Measurements from ENCODE around the gene POU4F3.
"Not testable (repeated sequence)": the region's sequence is repeated elsewhere in the genome, so short reads cannot be mapped to it uniquely, and the experiment has no call there.

POU4F3 gene

DNA sequence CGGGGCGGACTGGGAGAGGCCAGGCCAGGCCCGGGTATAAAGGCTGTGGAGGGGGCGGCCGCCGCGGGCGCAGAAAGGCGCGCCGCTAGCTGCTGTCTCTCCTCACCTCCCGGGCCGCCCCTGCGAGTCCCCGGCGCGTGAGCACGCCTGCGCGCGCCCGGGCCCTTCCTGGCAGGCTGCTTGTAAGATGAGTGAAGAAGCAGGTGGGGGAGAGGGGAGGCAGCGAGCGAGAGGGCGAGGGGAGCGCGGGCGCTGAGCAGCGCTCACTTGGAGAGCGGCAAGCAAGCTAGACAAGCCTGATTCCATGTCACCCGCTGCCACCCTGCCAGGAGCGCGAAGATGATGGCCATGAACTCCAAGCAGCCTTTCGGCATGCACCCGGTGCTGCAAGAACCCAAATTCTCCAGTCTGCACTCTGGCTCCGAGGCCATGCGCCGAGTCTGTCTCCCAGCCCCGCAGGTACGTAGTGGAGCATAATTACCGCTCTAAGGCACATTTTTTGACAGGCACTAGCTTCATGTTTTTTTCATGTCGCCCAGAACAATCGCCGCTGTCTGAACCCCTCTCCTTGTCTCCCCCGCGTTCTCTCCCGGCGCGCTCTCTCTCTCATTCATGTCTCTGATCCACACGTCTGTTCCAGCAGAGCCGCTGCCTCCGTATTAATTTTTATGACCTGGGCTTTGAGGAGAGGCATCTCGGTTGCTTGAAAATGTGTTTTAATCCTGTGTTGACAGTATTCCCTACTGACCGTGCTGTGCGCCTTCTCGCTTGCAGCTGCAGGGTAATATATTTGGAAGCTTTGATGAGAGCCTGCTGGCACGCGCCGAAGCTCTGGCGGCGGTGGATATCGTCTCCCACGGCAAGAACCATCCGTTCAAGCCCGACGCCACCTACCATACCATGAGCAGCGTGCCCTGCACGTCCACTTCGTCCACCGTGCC, at the start of gene POU4F3:
Gene POU4F3 (plus strand): TSS at position 66 of the 941 bp plus-strand sequence. CDS start 274 bp downstream, at position 340.
- peak; percentile 47 for DNase-seq

DNA sequence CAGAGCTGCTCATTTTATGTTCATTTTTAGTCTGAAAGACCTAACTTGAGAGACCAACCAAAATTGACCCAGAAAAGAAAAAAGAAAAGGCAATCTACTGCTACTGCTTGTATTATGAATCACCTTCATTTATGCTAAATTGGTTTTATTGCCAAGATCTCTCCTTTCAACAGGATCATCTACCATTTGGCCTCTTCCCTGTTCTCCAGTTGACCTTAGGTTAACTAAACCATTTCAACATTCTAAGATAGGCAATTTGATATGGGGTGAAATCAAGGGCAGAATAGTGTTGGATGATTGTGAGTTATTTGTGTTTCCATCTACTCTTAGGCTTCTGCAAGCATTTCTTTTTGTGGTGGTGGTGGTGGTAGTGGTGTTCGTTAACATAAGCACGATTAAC, 48.3 kb upstream of the POU4F3 start:
- no peak for DNase-seq

GRCh38 chr5:146291421-146292074, 47.1 kb upstream of the POU4F3 start:
- peak; percentile 34 for DNase-seq

- DNase-seq: no peak
These were observed 42.4 kb upstream of the POU4F3 start for GRCh38 chr5:146296245-146296644.

- DNase-seq: not testable (repeated sequence)
These were observed 39.7 kb upstream of the POU4F3 start for GRCh38 chr5:146298920-146299319.

GRCh38 chr5:146301626-146302025, 37.0 kb upstream of the POU4F3 start:
- DNase-seq: no peak

- DNase-seq: no peak
These were observed 36.2 kb upstream of the POU4F3 start for GRCh38 chr5:146302406-146302805.

DNA sequence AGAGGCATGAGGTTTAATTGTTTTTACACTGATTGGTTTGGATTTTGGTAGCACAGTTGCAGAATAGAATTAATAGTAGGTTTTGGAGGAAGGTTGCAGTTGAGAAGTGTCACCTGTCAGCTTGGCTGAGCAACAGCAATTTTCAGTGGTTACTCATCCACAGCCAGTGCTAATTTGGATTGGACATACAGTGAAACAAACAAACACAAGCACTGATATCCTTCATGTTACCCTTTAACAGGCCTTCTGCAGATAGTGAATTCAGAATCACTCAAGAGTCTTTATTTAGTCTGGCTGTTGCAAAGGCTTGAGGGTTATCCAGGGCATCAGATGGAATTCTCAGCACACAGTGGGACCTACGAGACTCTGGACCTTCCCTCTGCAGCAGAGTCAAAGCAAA, 31.8 kb upstream of the POU4F3 start:
- DNase-seq: no peak

GRCh38 chr5:146307796-146308195, 30.8 kb upstream of the POU4F3 start:
- no peak for DNase-seq

DNA sequence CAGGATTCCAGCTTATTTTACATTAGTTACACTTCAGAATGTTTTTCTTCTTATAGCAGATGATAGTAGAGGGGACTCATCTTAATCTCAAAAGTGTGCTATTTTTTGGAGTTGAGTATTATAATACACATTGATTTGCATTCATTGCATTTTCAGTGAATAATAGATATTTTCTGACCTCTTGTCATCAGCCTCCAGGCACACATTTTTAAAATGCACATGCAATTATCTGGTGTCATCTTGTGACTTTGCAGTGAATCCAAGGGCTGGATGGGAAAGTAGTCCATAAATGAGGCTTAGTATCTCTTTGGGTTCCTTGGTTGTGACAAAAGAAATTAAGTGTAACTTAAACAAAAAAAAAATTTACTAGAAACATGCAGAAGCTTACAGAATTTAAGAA, 28.1 kb upstream of the POU4F3 start:
- no peak for DNase-seq

GRCh38 chr5:146311278-146311677, 27.4 kb upstream of the POU4F3 start:
- no peak for DNase-seq

GRCh38 chr5:146313027-146313426, 25.6 kb upstream of the POU4F3 start:
- no peak for DNase-seq

- no peak for DNase-seq
These were observed 17.1 kb upstream of the POU4F3 start for GRCh38 chr5:146321571-146321970.

DNA sequence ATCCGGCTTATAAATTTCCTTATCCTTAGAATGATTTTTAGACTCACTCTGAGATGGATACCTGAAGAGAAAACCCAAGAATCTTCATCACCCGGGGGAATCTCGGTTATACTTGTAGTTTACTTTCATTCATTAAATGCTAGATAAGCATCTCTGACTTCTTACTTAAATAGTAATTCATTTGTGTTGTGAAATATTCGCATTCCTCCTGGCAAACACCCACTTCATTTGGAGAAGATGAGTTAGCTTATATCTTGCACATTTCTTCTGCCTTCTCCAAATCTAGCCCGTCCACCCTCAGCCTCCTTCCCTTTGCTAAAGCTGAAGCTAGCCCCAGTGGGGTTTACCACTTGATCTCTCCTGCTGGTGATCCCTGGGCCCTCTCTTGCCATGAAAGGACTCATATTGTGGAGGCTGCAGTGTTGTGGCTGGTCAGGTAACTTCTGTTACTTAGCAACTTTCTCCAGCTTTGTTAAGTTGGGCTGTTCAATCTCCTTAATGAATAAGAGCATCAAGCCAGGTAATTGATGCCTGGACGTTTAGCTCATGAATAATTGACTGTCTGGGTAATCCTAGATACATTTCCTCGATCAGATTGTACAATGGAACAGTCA, 11.3 kb upstream of the POU4F3 start:
- no peak for DNase-seq

GRCh38 chr5:146327989-146328388, 10.7 kb upstream of the POU4F3 start:
- no peak for DNase-seq

DNA sequence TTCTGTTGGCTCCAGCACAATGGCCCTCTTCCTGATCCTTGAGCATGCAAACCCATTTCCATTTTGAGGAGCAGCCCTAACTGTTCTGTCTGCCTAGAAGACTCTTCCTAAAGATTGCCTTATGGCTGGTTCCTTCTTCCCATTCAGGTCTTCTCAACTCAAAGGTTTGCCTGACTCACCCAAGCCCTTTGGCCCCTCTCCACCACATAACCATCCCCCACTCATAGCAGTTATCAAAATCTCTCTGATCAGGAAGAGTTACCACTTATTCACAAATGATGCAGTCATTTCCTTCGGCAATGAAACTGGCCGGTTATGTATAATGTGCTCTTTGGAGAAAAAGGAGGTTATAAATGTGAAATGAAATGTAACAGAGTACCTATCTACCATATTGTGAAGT, 8.9 kb upstream of the POU4F3 start:
- DNase-seq: no peak

DNA sequence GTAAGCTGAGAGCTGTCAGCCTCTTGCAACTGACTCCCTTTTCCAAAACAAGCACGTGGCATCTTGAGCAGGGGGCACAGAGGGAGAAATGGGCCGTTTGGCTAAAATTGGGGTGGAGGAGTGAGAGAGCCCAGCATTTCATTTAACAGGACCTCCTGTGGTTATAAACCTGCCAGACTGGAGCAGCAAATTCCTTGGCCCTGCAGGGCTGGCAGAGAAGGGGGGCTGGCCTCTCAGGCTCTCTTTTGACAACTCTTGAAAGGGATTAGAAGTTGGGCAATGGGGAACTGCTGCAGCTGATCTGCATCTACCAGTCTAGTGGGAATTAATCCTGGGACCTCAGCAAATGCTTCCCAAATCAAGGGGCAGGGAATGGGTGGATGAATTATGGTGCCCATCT, 7.2 kb upstream of the POU4F3 start:
- DNase-seq: no peak

DNA sequence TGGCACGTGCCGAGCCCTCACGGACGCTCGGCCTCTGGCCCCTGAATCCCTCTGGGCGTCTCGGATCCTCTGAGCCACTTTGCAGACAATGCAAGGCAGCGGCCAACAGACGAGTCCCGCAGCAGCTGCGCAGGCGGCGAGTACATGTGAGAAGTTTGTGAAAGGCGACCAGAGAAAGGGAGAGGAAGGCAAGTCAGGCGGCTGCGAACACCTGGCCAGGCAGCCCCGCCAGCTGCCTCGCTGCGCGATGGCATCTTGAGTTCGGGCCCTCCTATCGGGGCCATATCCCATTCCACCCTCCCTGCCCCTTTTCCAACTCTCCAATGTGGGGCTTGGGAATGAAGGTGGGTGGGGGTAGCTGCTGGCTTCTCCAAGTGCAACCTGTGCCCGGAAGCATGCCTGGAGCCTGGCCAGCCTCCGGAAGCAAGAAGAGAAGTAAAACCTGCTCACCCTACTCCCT, 4.5 kb upstream of the POU4F3 start:
- no peak for DNase-seq

DNA sequence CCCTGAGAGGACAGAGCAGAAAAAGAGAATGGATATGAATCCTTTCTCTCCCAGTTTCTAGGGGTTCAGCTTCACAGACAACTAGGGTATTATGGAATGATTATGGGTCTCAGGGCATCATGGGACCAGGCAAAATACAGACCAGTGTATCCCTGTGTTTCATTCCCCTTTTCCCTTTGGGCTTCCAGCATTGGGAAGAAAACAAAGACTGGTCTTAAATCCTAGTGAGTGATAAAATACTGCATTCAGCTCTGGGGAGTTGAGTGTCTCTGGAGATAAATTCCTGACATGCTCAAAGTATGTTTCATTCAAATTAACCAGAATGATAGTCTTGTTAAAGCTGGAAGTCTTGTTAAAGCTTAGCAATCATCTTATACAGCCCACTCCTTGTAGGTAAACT, 2.4 kb upstream of the POU4F3 start:
- no peak for DNase-seq

GRCh38 chr5:146337264-146337904, 1.3 kb upstream of the POU4F3 start:
- DNase-seq: no peak

- no peak for DNase-seq
These were observed 711 bp upstream of the POU4F3 start for GRCh38 chr5:146337928-146338327.

- DNase-seq: no peak
These were observed 1.1 kb downstream of the POU4F3 start for GRCh38 chr5:146339715-146340259.

Data from COR-L47 (cell line).